Erythroblast (primary cell): Measurements from ENCODE around the gene BLM.

ENCODE experiments used
- GATA1 ChIP-seq: IDR thresholded peaks from 2 replicates; pipeline ENCODE4 v1.6.1; 2011; ENCODE audit warnings: low read depth, mild to moderate bottlenecking, control low read depth, low read length, moderate library complexity
- POLR2A ChIP-seq: IDR thresholded peaks from 2 replicates; pipeline ENCODE4 v1.6.1; 2011; ENCODE audit warnings: mild to moderate bottlenecking, low read length

DNA sequence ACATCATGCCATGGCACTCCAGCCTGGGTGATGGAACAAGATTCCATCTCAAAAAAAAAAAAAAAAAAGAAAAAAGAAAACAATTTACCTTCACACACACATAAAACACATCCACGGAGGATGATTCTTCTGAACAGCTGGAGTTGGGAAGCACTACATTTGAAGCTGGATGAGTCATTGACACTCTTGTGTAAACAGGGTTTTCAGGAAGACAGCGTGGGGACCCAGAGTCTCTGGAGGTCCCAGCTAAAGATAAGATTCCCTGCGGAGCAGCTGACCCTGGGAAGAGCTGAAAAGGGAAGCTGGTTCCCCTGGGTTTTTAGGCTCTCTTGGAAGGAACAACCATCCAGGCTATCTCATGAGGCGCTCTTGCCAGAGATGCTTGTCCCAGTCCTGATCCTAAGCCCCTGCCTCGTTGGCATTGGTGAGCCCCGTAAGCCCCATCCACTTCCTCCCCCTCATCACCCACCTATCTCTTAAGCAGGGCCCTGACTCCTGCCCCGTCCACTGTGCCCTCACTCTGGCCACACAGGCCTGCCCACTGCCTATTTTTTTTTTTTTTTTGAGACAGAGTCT, 119.2 kb downstream of the BLM start:
- TF ChIP-seq POLR2A = no peak
- TF ChIP-seq GATA1 = no peak
